Spleen (tissue), 11 donors: Measurements from ENCODE around the gene AP2S1. TPM values are rescaled to one million over a fixed set of nuclear protein-coding genes. Genes with fewer than 3 reads are reported as not detected.
"Not testable (repeated sequence)": the region's sequence is repeated elsewhere in the genome, so short reads cannot be mapped to it uniquely, and the experiment has no call there.

Experiments used
- DNase-seq: peaks from one replicate; pipeline ENCODE4 v3.0.0-alpha.2; 2020
- H3K27ac ChIP-seq, 8 donors: fragments of 200-600 bp; sonication (generic) in 7 of 8; 1 replicate in 4 of 8; 2 replicates in 4 of 8; pipeline versions ENCODE4 v1.5.0 to v1.8.0; 2016 to 2021; ENCODE audit warnings: inconsistent platforms in 4 of 8, mild to moderate bottlenecking in 4 of 8, moderate library complexity in 1 of 8
- H3K27me3 ChIP-seq, 7 donors: fragments of 200-600 bp; sonication (generic) in 6 of 7; replicated peaks in 1 of 7; 1 replicate in 4 of 7; 2 replicates in 3 of 7; pipeline versions ENCODE4 v1.5.0 to v1.8.0; 2016 to 2021; ENCODE audit warnings: inconsistent platforms in 3 of 7, mild to moderate bottlenecking in 1 of 7
- H3K36me3 ChIP-seq, 6 donors: fragments of 200-600 bp; sonication (generic) in 5 of 6; 1 replicate in 4 of 6; 2 replicates in 2 of 6; pipeline versions ENCODE4 v1.5.0 to v1.8.0; 2016 to 2021; ENCODE audit warnings: inconsistent platforms in 2 of 6
- H3K4me1 ChIP-seq, 6 donors: fragments of 200-600 bp; sonication (generic) in 5 of 6; 1 replicate in 3 of 6; 2 replicates in 3 of 6; pipeline versions ENCODE4 v1.5.0 to v1.8.0; 2016 to 2021; ENCODE audit warnings: inconsistent platforms in 3 of 6
- H3K4me3 ChIP-seq, 8 donors: fragments of 200-600 bp; sonication (generic) in 7 of 8; 1 replicate in 4 of 8; 2 replicates in 4 of 8; pipeline versions ENCODE4 v1.5.0 to v1.8.0; 2016 to 2021; ENCODE audit warnings: inconsistent platforms in 4 of 8, mild to moderate bottlenecking in 4 of 8, moderate library complexity in 2 of 8
- H3K9me3 ChIP-seq, 8 donors: fragments of 200-600 bp; sonication (generic) in 7 of 8; 1 replicate in 4 of 8; 2 replicates in 4 of 8; pipeline versions ENCODE4 v1.5.0 to v1.8.0; 2016 to 2021; ENCODE audit warnings: inconsistent platforms in 4 of 8
- POLR2A ChIP-seq, 3 donors: fragments of 450-650 bp; IDR thresholded peaks; one replicate each; pipeline ENCODE4 v1.5.1; 2017; ENCODE audit warnings: antibody characterized with exemption in 3 of 3, mild to moderate bottlenecking in 1 of 3
- POLR2AphosphoS5 ChIP-seq, 3 donors: sonication (generic); formaldehyde crosslinking; IDR thresholded peaks; one replicate each; pipeline ENCODE4 v1.5.1; 2017; ENCODE audit warnings: antibody characterized with exemption in 3 of 3
- WGBS, 5 donors: extraction: QIAGEN DNeasy Blood & Tissue Kit in 3 of 5; methylation state at CpG; one replicate each; pipeline versions ENCODE4 v1.1.5 to v1.1.7; 2013 to 2018; 5-methylcytosine and 5-hydroxymethylcytosine counted together
- intact Hi-C: fragments of 100-400 bp; cut with DNase I; formaldehyde crosslinking; loops from one replicate; pipeline ENCODE4 v1.15.0; 2023; ENCODE audit warnings: low total_unique reads
- polyA plus RNA-seq, 3 donors: library from polyadenylated mRNA; stranded (reverse); fragments of 200-250 nt; gene quantifications; one replicate each; pipeline ENCODE4 v1.2.1, GENCODE V29; 2013
- total RNA-seq, 7 donors: library from RNA; depleted of rRNA in 3 of 7; stranded (reverse); fragments of >200 nt in 3 of 7; fragmentation: NEBNext Ultra II Directional in 4 of 7; extraction: Animal tissue kit (Norgen Biotek cat#: 25700) in 4 of 7; gene quantifications; one replicate each; pipeline versions ENCODE4 v1.1.0 to v1.2.1, GENCODE V29; 2016 to 2021
- TF ChIP-seq, protein P1 (sequence below), 11 experiments: fragments of 200-600 bp in 7 of 11; fragments of 450-650 bp in 4 of 11; sonication (generic) in 4 of 11; IDR thresholded peaks in 8 of 11; conservative IDR thresholded peaks in 3 of 11; 1 replicate in 7 of 11; 2 replicates in 4 of 11; pipeline versions ENCODE4 v1.4.0 to v1.8.0; 2016 to 2021; ENCODE audit warnings: antibody characterized with exemption in 11 of 11, inconsistent platforms in 4 of 11, mild to moderate bottlenecking in 1 of 11
- donor health status: healthy with polysubstance abuse.
- donor health status: DM: no; HTN: no; CAD: no; lungs with moderate emphysema.
- donor health status: DM: no; HTN: no; CAD: no.
- donor health status: Bipolar disorder and iron deficiency.
- donor health status: healthy.
- donor health status: DM: no; HTN: no; CAD: no.
- donor health status: DM: yes; HTN: yes; CAD: no.

Gene AP2S1
- total and polyA plus RNA-seq, 10 donors: 58.0 to 145 (median 110) TPM

DNA sequence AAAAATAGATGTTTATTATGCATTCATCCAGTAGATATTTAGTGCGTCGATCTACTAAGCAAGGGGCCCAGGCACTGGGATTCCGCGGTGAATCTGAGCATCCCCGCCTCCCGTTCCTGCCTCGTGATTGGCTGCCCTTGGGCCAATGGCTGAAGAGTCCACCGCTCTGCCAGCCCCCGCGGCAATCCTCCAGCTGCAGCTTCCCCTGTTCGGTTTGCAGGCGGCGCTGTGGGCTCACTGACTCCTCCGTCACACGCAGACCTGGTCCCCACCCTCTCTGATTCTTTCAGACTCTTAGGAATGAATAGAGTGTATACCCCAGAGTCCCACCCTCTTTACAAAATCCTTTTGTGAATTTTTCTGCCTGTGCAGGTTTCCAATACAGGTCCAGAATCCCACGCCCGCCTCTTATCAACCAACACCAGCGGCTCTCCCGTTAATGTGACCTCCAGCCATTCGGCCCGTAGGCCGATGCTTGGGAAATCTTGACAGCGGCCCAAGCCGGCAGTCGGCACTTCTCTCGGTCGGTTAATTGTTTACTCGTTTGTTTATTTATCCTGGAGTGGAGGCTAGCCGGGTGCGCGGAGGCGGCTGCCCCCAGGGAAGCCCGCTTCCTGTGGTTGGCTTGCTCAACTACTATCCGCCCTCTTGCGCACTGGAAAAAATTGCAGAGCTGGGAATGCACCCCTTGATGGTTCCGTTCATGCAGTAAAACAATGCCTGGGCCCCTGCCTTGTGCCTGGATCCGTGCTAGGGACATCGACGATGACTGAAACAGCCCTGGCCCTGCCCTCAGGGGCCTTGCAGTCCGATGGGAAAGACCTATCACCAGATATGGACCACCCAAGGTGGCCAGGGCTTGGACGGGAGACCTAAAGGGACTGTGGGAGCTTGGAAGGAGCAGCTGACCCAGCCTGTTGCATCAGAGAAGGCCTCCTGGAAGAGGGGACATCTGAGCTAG lies 5.7 kb upstream of the AP2S1 start:
- no peaks in the 10 kb centered on the region for H3K36me3 ChIP-seq
- TF ChIP-seq, protein P1, sequence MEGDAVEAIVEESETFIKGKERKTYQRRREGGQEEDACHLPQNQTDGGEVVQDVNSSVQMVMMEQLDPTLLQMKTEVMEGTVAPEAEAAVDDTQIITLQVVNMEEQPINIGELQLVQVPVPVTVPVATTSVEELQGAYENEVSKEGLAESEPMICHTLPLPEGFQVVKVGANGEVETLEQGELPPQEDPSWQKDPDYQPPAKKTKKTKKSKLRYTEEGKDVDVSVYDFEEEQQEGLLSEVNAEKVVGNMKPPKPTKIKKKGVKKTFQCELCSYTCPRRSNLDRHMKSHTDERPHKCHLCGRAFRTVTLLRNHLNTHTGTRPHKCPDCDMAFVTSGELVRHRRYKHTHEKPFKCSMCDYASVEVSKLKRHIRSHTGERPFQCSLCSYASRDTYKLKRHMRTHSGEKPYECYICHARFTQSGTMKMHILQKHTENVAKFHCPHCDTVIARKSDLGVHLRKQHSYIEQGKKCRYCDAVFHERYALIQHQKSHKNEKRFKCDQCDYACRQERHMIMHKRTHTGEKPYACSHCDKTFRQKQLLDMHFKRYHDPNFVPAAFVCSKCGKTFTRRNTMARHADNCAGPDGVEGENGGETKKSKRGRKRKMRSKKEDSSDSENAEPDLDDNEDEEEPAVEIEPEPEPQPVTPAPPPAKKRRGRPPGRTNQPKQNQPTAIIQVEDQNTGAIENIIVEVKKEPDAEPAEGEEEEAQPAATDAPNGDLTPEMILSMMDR (IDR thresholded peaks at IDR 0.05 in 8 of 11, conservative IDR thresholded peaks at IDR 0.05 in 3 of 11): peak; percentile 52 to 92 (median 80)
- peak; percentile 71 to 85 (median 84) for TF ChIP-seq POLR2AphosphoS5 (IDR thresholded peaks at IDR 0.05)
- TF ChIP-seq POLR2A (IDR thresholded peaks at IDR 0.05): no peak
- no peaks in the 10 kb centered on the region for H3K27me3 ChIP-seq
- intact Hi-C loops: no loop called here
- DNase-seq: peak; percentile 98
- WGBS, 5 donors: 6 to 10% (median 8%) methylated on average over 35 to 41 of the region's 41 CpGs
- H3K4me3 ChIP-seq: peak overlapping the region; percentile 7 to 65 (median 28)
- peak overlapping the region; percentile 3 to 80 (median 70) for H3K27ac ChIP-seq
- H3K9me3 ChIP-seq: no peaks in the 10 kb centered on the region
- peaks cover 8 to 33% (median 25%) of the 10 kb centered on the region in 6 donors for H3K4me1 ChIP-seq

DNA sequence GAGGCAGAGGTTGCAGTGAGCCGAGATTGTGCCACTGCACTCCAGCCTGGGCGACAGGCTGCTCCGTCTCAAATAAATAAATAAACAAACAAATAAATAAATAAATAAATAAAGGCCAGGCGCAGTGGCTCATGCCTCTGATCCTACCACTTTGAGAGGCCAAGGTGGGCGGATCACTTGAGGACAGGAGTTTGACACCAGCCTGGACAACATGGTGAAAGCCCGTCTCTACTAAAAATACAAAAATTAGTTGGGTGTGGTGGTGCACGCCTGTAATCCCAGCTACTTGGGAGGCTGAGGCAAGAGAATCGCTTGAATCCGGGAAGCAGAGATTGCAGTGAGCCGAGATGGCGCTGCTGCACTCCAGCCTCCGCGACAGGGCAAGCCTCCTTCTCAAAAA lies 4.1 kb upstream of the AP2S1 start:
- H3K9me3 ChIP-seq, H3K36me3 ChIP-seq, H3K27ac ChIP-seq, DNase-seq, intact Hi-C loops, H3K27me3 ChIP-seq, H3K4me3 ChIP-seq: not testable (repeated sequence)
- 83 to 89% (median 85%) methylated on average over 13 of the region's 13 CpGs for WGBS, 5 donors
- H3K4me1 ChIP-seq: peaks cover 11 to 36% (median 27%) of the 10 kb centered on the region in 6 donors

DNA sequence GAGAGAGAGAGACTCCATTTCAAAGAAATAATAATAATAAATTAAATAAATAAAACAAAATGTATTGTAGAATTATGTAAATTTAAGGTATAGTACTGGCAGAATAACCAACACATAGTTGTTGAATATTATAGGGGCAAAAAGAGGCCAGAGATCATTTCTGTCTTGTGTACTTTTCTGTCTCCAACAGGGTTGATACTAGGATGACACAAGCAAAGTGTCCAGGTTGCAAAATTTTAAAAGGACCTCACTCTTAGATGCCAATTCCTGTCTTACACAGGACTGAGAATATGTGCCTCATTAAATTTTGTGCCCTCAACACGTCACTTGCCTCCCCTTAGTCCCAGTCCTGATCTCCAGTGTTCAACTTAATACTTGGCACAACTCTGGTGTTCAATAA lies 2.2 kb upstream of the AP2S1 start:
- H3K27ac ChIP-seq: no peak overlapping the region
- no peaks in the 10 kb centered on the region for H3K27me3 ChIP-seq
- H3K4me1 ChIP-seq: peaks cover 17 to 44% (median 38%) of the 10 kb centered on the region in 6 donors
- H3K4me3 ChIP-seq: no peak overlapping the region
- TF ChIP-seq, protein P1 (IDR thresholded peaks at IDR 0.05 in 8 of 11, conservative IDR thresholded peaks at IDR 0.05 in 3 of 11): no peak
- TF ChIP-seq POLR2AphosphoS5 (IDR thresholded peaks at IDR 0.05) (no peak), POLR2A (IDR thresholded peaks at IDR 0.05) (no peak)
- DNase-seq: no peak
- intact Hi-C loops: no loop called here
- H3K36me3 ChIP-seq: peaks cover 0 to 4% (median 0%) of the 10 kb centered on the region in 6 donors
- 69 to 87% (median 85%) methylated on average over 1 of the region's 1 CpG for WGBS, 5 donors
- no peaks in the 10 kb centered on the region for H3K9me3 ChIP-seq

DNA sequence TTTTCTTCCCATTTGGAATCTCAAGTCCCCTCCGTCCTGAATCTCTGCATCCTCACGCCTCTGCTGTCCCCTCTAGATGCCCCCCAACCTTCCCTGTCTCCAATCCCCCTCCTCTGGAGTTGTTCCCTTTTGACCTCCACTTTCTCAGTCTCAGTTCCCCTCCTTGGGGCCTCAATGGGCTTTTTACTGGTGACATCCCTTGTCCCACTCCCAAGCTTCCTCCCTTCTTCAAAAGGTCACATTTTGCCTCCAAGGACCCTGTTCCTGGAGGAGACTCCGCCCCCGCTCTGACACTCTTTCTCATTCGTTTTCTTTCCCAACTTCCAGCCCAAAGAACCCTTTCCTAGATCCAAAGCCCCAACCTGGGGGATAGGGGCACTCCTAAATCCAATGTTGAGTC lies 1.0 kb downstream of the AP2S1 start:
- WGBS, 5 donors: 45 to 60% (median 52%) methylated on average over 5 of the region's 5 CpGs
- intact Hi-C loops: no loop called here
- Histone ChIP-seq H3K9me3 (no peaks in the 10 kb centered on the region), H3K4me3 (peak overlapping the region; percentile 70 to 93 (median 83)), H3K4me1 (peaks cover 15 to 51% (median 38%) of the 10 kb centered on the region in 6 donors), H3K27me3 (no peaks in the 10 kb centered on the region), H3K36me3 (peaks cover 0 to 33% (median 9%) of the 10 kb centered on the region in 6 donors), H3K27ac (peak overlapping the region; percentile 59 to 93 (median 88))
- DNase-seq: peak; percentile 70
- TF ChIP-seq POLR2A (IDR thresholded peaks at IDR 0.05): no peak
- TF ChIP-seq, protein P1 (IDR thresholded peaks at IDR 0.05 in 8 of 11, conservative IDR thresholded peaks at IDR 0.05 in 3 of 11): no peak
- TF ChIP-seq POLR2AphosphoS5 (IDR thresholded peaks at IDR 0.05): no peak
